Astrocyte (in vitro differentiated cells and primary cell): ENCODE data around the gene C10orf90. TPM values are rescaled to one million over a fixed set of nuclear protein-coding genes. Genes with fewer than 3 reads are reported as not detected.

Source experiments
- DNase-seq: peaks from one replicate; pipeline ENCODE4 v3.0.0-alpha.2; 2010; ENCODE audit warnings: low read depth
- FAIRE-seq: peaks from 2 replicates; lab custom pipeline; 2011; peaks lifted over from hg19 to GRCh38; lab: Jason Lieb, UNC
- H2AFZ ChIP-seq: 2 replicates; pipeline ENCODE4 v1.6.0; 2012; ENCODE audit warnings: low read depth, low read length, inconsistent platforms
- H3K27ac ChIP-seq: 2 replicates; pipeline ENCODE4 v1.5.1; 2011; ENCODE audit warnings: low read depth, low read length, inconsistent platforms
- H3K27me3 ChIP-seq: 2 replicates; pipeline ENCODE4 v1.6.0; 2011; ENCODE audit warnings: low read length, inconsistent platforms; ENCODE audit not compliant: insufficient read depth
- H3K36me3 ChIP-seq: 2 replicates; pipeline ENCODE4 v1.5.1; 2011; ENCODE audit warnings: low read length, inconsistent platforms; ENCODE audit not compliant: insufficient read depth
- H3K4me1 ChIP-seq: 2 replicates; pipeline ENCODE4 v1.5.1; 2011; ENCODE audit warnings: low read length, inconsistent platforms; ENCODE audit not compliant: insufficient read depth
- H3K4me2 ChIP-seq: 2 replicates; pipeline ENCODE4 v1.6.0; 2012; ENCODE audit warnings: low read length, inconsistent platforms
- H3K4me3 ChIP-seq: 2 replicates; pipeline ENCODE4 v1.5.1; 2011; ENCODE audit warnings: low read depth, mild to moderate bottlenecking, low read length, inconsistent platforms; ENCODE audit not compliant: insufficient read depth
- H3K79me2 ChIP-seq: 2 replicates; pipeline ENCODE4 v1.6.0; 2012; ENCODE audit warnings: mild to moderate bottlenecking, low read length, inconsistent platforms; ENCODE audit not compliant: insufficient read depth
- H3K9ac ChIP-seq: 2 replicates; pipeline ENCODE4 v1.6.0; 2012; ENCODE audit warnings: mild to moderate bottlenecking, low read length, inconsistent platforms
- H3K9me3 ChIP-seq: 2 replicates; pipeline ENCODE4 v1.5.1; 2012; ENCODE audit warnings: low read depth, mild to moderate bottlenecking, low read length, inconsistent platforms; ENCODE audit not compliant: insufficient read depth
- H4K20me1 ChIP-seq: 2 replicates; pipeline ENCODE4 v1.6.0; 2012; ENCODE audit warnings: low read length, inconsistent platforms; ENCODE audit not compliant: insufficient read depth
- H3K27ac Mint-ChIP-seq: one replicate; pipeline ENCODE4 v1.8.0; 2021; ENCODE audit warnings: mild to moderate bottlenecking, mixed read lengths; ENCODE audit not compliant: unreplicated experiment
- H3K27me3 Mint-ChIP-seq: one replicate; pipeline ENCODE4 v1.8.0; 2021; ENCODE audit warnings: low read depth, mixed read lengths; ENCODE audit not compliant: unreplicated experiment
- H3K36me3 Mint-ChIP-seq: one replicate; pipeline ENCODE4 v1.8.0; 2021; ENCODE audit warnings: low read depth, mixed read lengths; ENCODE audit not compliant: unreplicated experiment
- H3K4me1 Mint-ChIP-seq: one replicate; pipeline ENCODE4 v1.8.0; 2021; ENCODE audit warnings: low read depth, mixed read lengths; ENCODE audit not compliant: unreplicated experiment
- H3K4me3 Mint-ChIP-seq: one replicate; pipeline ENCODE4 v1.8.0; 2021; ENCODE audit warnings: mild to moderate bottlenecking, moderate library complexity, mixed read lengths; ENCODE audit not compliant: unreplicated experiment
- H3K9me3 Mint-ChIP-seq: one replicate; pipeline ENCODE4 v1.8.0; 2021; ENCODE audit warnings: mild to moderate bottlenecking, mixed read lengths; ENCODE audit not compliant: unreplicated experiment
- CTCF ChIP-seq: IDR thresholded peaks from 2 replicates; pipeline ENCODE4 v1.5.1; 2011; ENCODE audit warnings: low read depth, mild to moderate bottlenecking, inconsistent platforms, low read length, moderate library complexity; ENCODE audit not compliant: insufficient read depth
- EZH2 ChIP-seq: IDR thresholded peaks from 2 replicates; pipeline ENCODE4 v1.6.1; 2012; ENCODE audit warnings: mild to moderate bottlenecking, low read length, inconsistent platforms; ENCODE audit not compliant: insufficient read depth
- total RNA-seq: library from RNA; stranded (reverse); gene quantifications from 2 replicates; pipeline ENCODE4 v1.2.1, GENCODE V29; 2021

Gene C10orf90
- total RNA-seq, 1 donor from 2014 or later, result not detected

GRCh38 chr10:126651467-126651866 lies 19.0 kb downstream of the C10orf90 start:
- Histone ChIP-seq H3K4me1 (no peaks in the 10 kb centered on the region), H3K27me3 (peaks cover 6% of the 10 kb centered on the region), H4K20me1 (no peaks in the 10 kb centered on the region), H3K27ac (no peak overlapping the region), H3K4me3 (no peak overlapping the region), H3K36me3 (no peaks in the 10 kb centered on the region), H3K4me2 (no peak overlapping the region), H3K79me2 (no peaks in the 10 kb centered on the region), H2AFZ (no peak overlapping the region), H3K9me3 (no peaks in the 10 kb centered on the region), H3K9ac (no peak overlapping the region)
- TF ChIP-seq EZH2, result no peak
- TF ChIP-seq CTCF, result no peak
- FAIRE-seq (no peak), DNase-seq (no peak)
- peaks cover 6% of the 10 kb centered on the region for H3K4me1 Mint-ChIP-seq
- H3K36me3 Mint-ChIP-seq, result no peaks in the 10 kb centered on the region
- no peaks in the 10 kb centered on the region for H3K27me3 Mint-ChIP-seq
- no peak overlapping the region for H3K27ac Mint-ChIP-seq
- H3K9me3 Mint-ChIP-seq, result peaks cover 3% of the 10 kb centered on the region
- no peak overlapping the region for H3K4me3 Mint-ChIP-seq

- Histone ChIP-seq H3K36me3 (no peaks in the 10 kb centered on the region), H3K27ac (no peak overlapping the region), H3K4me2 (no peak overlapping the region), H3K4me1 (peaks cover 7% of the 10 kb centered on the region), H3K4me3 (no peak overlapping the region), H3K9me3 (no peaks in the 10 kb centered on the region), H3K79me2 (no peaks in the 10 kb centered on the region), H3K9ac (no peak overlapping the region), H3K27me3 (peaks cover 6% of the 10 kb centered on the region), H4K20me1 (no peaks in the 10 kb centered on the region), H2AFZ (no peak overlapping the region)
- Mint-ChIP-seq H3K4me3 (no peak overlapping the region), H3K9me3 (peaks cover 3% of the 10 kb centered on the region), H3K27ac (no peak overlapping the region), H3K4me1 (peaks cover 13% of the 10 kb centered on the region), H3K27me3 (no peaks in the 10 kb centered on the region), H3K36me3 (no peaks in the 10 kb centered on the region)
- FAIRE-seq (no peak), DNase-seq (peak; percentile 63)
- TF ChIP-seq EZH2 (no peak), CTCF (no peak)
Measured at GRCh38 chr10:126650161-126650560, 20.3 kb downstream of the C10orf90 start.

- no peak for FAIRE-seq
- TF ChIP-seq EZH2 (no peak), CTCF (no peak)
- Histone ChIP-seq H3K9ac (no peak overlapping the region), H3K9me3 (no peaks in the 10 kb centered on the region), H3K4me1 (peaks cover 7% of the 10 kb centered on the region), H4K20me1 (no peaks in the 10 kb centered on the region), H3K36me3 (no peaks in the 10 kb centered on the region), H3K4me3 (no peak overlapping the region), H2AFZ (peak overlapping the region; percentile 42), H3K4me2 (no peak overlapping the region), H3K79me2 (no peaks in the 10 kb centered on the region), H3K27ac (no peak overlapping the region), H3K27me3 (peaks cover 2% of the 10 kb centered on the region)
- no peak overlapping the region for H3K27ac Mint-ChIP-seq
- H3K9me3 Mint-ChIP-seq, result peaks cover 5% of the 10 kb centered on the region
- peaks cover 3% of the 10 kb centered on the region for H3K36me3 Mint-ChIP-seq
- no peak for DNase-seq
- no peak overlapping the region for H3K4me3 Mint-ChIP-seq
- H3K4me1 Mint-ChIP-seq, result peaks cover 13% of the 10 kb centered on the region
- H3K27me3 Mint-ChIP-seq, result peaks cover 12% of the 10 kb centered on the region
Measured at GRCh38 chr10:126647116-126647515, 23.4 kb downstream of the C10orf90 start.
